HG02885 (cell line): ENCODE data around the gene IFIT2.

Experiments
- ATAC-seq: cut with Tn5 transposase; IDR thresholded peaks from one replicate; pipeline ENCODE4 v1.9.1; 2021; ENCODE audit warnings: mild to moderate bottlenecking; ENCODE audit not compliant: unreplicated experiment, poor library complexity

The IFIT2 gene

DNA sequence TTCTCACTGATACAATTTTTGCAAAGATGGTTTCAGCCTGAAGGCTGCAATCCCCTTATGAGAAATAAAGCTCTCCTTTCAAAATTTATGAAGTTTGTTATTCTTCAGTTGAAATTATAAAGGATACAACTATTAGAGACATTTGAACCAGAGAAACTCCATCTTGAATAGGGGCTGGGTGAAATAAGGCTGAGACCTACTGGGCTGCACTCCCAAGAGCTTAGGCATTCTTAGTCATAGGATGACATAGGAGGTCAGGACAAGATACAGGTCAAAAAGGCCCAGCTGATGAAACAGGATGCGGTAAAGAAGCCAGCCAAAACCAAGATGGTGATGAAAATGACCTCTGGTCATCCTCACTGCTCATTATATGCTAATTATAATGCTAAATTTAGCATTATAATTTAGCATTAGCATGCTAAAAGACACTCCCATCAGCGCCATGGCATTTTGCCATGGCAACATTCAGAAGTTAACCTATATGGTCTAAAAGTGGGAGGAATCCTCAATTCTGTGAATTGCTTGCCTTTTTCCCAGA is 53.6 kb downstream of the IFIT2 start:
- no peak for ATAC-seq

DNA sequence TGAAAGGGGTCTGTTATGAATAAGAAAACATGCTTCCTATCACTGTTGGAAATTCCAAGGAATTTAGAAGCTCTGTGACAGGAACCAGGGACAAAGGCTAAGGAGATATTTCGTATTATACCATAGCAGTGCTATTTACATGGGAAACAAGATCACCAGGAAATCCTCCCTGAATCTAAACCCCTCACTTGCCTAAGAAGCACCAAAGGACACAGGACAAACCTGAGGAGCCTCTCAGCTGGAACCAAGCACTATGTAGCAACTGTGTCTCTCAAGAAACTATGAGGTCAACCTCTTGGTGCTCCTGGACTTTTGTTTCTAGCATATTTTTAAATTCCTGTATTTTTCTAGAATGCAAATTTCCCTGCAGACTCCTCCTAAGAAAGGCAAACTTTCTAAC is 55.2 kb downstream of the IFIT2 start:
- ATAC-seq: no peak

DNA sequence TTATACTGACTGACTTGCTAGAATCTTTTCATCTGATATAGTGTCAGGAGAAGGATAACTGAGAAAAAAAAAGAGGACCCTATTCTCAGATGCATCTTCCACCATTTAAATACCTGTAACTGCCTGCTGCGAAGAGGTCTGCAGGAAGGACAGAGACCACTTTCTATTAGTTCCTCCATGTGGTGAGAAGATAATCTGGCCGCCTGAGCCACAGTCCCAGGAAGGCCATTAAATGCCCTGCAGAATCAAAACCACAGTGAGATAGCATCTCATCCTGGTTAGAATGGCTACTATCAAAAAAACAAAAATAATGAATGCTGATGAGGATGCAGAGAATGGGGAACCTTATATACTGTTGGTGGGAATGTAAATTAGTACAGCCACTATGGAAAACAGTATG is 56.1 kb downstream of the IFIT2 start:
- no peak for ATAC-seq
